Smooth muscle cell (in vitro differentiated cells): ENCODE measurements around the gene VAMP4. TPM values are rescaled to one million over a fixed set of nuclear protein-coding genes. Genes with fewer than 3 reads are reported as not detected.
A peak's percentile ranks its signal among the peaks of the same experiment; 100 is the strongest.

ENCODE experiments used
- DNase-seq: peaks from one replicate; lab custom pipeline; 2025; ENCODE audit not compliant: unreplicated experiment; lab: John Stamatoyannopoulos, UW
- H2AFZ ChIP-seq: fragments of 200-600 bp; sonication (generic); 2 replicates; pipeline ENCODE4 v1.6.0; 2016; ENCODE audit warnings: antibody characterized with exemption, low read depth, mild to moderate bottlenecking
- H3F3A ChIP-seq: fragments of 200-600 bp; sonication (generic); 2 replicates; pipeline ENCODE4 v1.6.0; 2017; ENCODE audit warnings: antibody characterized with exemption, low read depth
- H3K27ac ChIP-seq: fragments of 200-600 bp; sonication (generic); 2 replicates; pipeline ENCODE4 v1.5.1; 2016; ENCODE audit warnings: low read depth, mild to moderate bottlenecking
- H3K27me3 ChIP-seq: fragments of 200-600 bp; sonication (generic); 2 replicates; pipeline ENCODE4 v1.6.1; 2016; ENCODE audit warnings: low read depth, mild to moderate bottlenecking
- H3K36me3 ChIP-seq: fragments of 200-600 bp; sonication (generic); 2 replicates; pipeline ENCODE4 v1.5.1; 2016; ENCODE audit warnings: low read depth
- H3K4me1 ChIP-seq: fragments of 200-600 bp; sonication (generic); 2 replicates; pipeline ENCODE4 v1.5.1; 2016; ENCODE audit warnings: low read depth
- H3K4me2 ChIP-seq: fragments of 200-600 bp; sonication (generic); 2 replicates; pipeline ENCODE4 v1.6.0; 2016; ENCODE audit warnings: mild to moderate bottlenecking
- H3K4me3 ChIP-seq: fragments of 200-600 bp; sonication (generic); 2 replicates; pipeline ENCODE4 v1.5.1; 2016; ENCODE audit warnings: mild to moderate bottlenecking
- H3K79me2 ChIP-seq: fragments of 200-600 bp; sonication (generic); 2 replicates; pipeline ENCODE4 v1.6.0; 2016; ENCODE audit warnings: low read depth, mild to moderate bottlenecking
- H3K9ac ChIP-seq: fragments of 200-600 bp; sonication (generic); 2 replicates; pipeline ENCODE4 v1.6.0; 2016; ENCODE audit warnings: low read depth
- H3K9me3 ChIP-seq: fragments of 200-600 bp; sonication (generic); replicated peaks from 2 replicates; pipeline ENCODE4 v1.5.1; 2016; ENCODE audit warnings: low read depth
- H4K20me1 ChIP-seq: fragments of 200-600 bp; sonication (generic); 2 replicates; pipeline ENCODE4 v1.6.0; 2016; ENCODE audit warnings: low read depth
- CTCF ChIP-seq: fragments of 200-600 bp; sonication (generic); IDR thresholded peaks from 2 replicates; pipeline ENCODE4 v1.5.1; 2017; ENCODE audit warnings: borderline replicate concordance, mild to moderate bottlenecking, antibody characterized with exemption; ENCODE audit not compliant: insufficient read depth, poor library complexity, severe bottlenecking
- WGBS: methylation state at CpG from one replicate; pipeline ENCODE4 v1.1.7; 2016; ENCODE audit warnings: low lambda C conversion rate; 5-methylcytosine and 5-hydroxymethylcytosine counted together
- polyA plus RNA-seq: library from polyadenylated mRNA; unstranded; fragments of >200 nt; fragmentation: Nextera tagmentation; extraction: Ambion mirVana; gene quantifications from 2 replicates; pipeline ENCODE4 v1.2.1, GENCODE V29; 2016
- total RNA-seq: library from RNA; depleted of rRNA; stranded (reverse); fragments of >200 nt; gene quantifications from 2 replicates; pipeline ENCODE4 v1.2.3, GENCODE V29; 2014

Gene VAMP4
- total and polyA plus RNA-seq, 2 experiments from 2014 or later: 15.2 to 17.4 TPM

- no peak for TF ChIP-seq CTCF
- 96% methylated on average over 24 of the region's 25 CpGs for WGBS
- H3K9me3 ChIP-seq: no peaks in the 10 kb centered on the region
Observed at GRCh38 chr1:171783816-171784530, 42.1 kb upstream of the VAMP4 start.

GRCh38 chr1:171781176-171781875 is 39.5 kb upstream of the VAMP4 start, which contains the start of gene METTL13:
TSS of gene METTL13 (plus strand) at chr1:171781660. CDS start at chr1:171781968, 308 bp downstream.
- no peak for TF ChIP-seq CTCF
- Histone ChIP-seq H2AFZ (peak within 1 kb of the TSS; percentile 70), H3K36me3 (no peaks in the 10 kb centered on the region), H3K27me3 (no peaks in the 10 kb centered on the region), H3K4me3 (peak within 1 kb of the TSS; percentile 64), H3K4me2 (peak within 1 kb of the TSS; percentile 97), H3K9ac (peak within 1 kb of the TSS; percentile 79), H3K79me2 (peaks cover 27% of the 10 kb centered on the region), H3F3A (peaks cover 3% of the 10 kb centered on the region), H4K20me1 (no peaks in the 10 kb centered on the region), H3K27ac (peak within 1 kb of the TSS; percentile 70), H3K4me1 (peaks cover 5% of the 10 kb centered on the region), H3K9me3 (no peaks in the 10 kb centered on the region)
- WGBS: under 1% methylated on average over 57 of the region's 57 CpGs
- peak; percentile 92 for DNase-seq

More at GRCh38 chr1:171783816-171784530, 42.1 kb upstream of the VAMP4 start:
- peaks cover 3% of the 10 kb centered on the region for H3F3A ChIP-seq
- no peak overlapping the region for H3K9ac ChIP-seq
- no peak for DNase-seq
- H4K20me1 ChIP-seq: no peaks in the 10 kb centered on the region
- peaks cover 27% of the 10 kb centered on the region for H3K79me2 ChIP-seq
- no peaks in the 10 kb centered on the region for H3K27me3 ChIP-seq
- H3K4me2 ChIP-seq: no peak overlapping the region
- H3K36me3 ChIP-seq: peaks cover 16% of the 10 kb centered on the region
- no peak overlapping the region for H2AFZ ChIP-seq
- H3K4me1 ChIP-seq: peaks cover 5% of the 10 kb centered on the region
- H3K27ac ChIP-seq: no peak overlapping the region
- no peak overlapping the region for H3K4me3 ChIP-seq

- H3K79me2 ChIP-seq: peaks cover 27% of the 10 kb centered on the region
- peaks cover 5% of the 10 kb centered on the region for H3K4me1 ChIP-seq
- no peak for DNase-seq
- H3K4me2 ChIP-seq: peak overlapping the region; percentile 88
- H3F3A ChIP-seq: peaks cover 3% of the 10 kb centered on the region
- H3K9ac ChIP-seq: peak overlapping the region; percentile 18
- no peaks in the 10 kb centered on the region for H3K36me3 ChIP-seq
- WGBS: 44% methylated on average over 11 of the region's 11 CpGs
- no peaks in the 10 kb centered on the region for H3K27me3 ChIP-seq
- H3K4me3 ChIP-seq: peak overlapping the region; percentile 54
- H3K27ac ChIP-seq: peak overlapping the region; percentile 68
- H4K20me1 ChIP-seq: no peaks in the 10 kb centered on the region
- H3K9me3 ChIP-seq: no peaks in the 10 kb centered on the region
- H2AFZ ChIP-seq: peak overlapping the region; percentile 70
- TF ChIP-seq CTCF: no peak
Observed at GRCh38 chr1:171780583-171781175, 38.8 kb upstream of the VAMP4 start.
